ENCODE data around the gene PFN3. TPM values are rescaled to one million over a fixed set of nuclear protein-coding genes. Genes with fewer than 3 reads are reported as not detected.

Gene PFN3
- total and polyA plus RNA-seq, 2 of the 13 experiments (the other 11 are each of a cell fraction or from before 2014, with no cell fraction given) = not detected

GRCh38 chr5:177367323-177367848 is 33.1 kb downstream of the PFN3 start (continued):
- TF ChIP-seq, protein P1, sequence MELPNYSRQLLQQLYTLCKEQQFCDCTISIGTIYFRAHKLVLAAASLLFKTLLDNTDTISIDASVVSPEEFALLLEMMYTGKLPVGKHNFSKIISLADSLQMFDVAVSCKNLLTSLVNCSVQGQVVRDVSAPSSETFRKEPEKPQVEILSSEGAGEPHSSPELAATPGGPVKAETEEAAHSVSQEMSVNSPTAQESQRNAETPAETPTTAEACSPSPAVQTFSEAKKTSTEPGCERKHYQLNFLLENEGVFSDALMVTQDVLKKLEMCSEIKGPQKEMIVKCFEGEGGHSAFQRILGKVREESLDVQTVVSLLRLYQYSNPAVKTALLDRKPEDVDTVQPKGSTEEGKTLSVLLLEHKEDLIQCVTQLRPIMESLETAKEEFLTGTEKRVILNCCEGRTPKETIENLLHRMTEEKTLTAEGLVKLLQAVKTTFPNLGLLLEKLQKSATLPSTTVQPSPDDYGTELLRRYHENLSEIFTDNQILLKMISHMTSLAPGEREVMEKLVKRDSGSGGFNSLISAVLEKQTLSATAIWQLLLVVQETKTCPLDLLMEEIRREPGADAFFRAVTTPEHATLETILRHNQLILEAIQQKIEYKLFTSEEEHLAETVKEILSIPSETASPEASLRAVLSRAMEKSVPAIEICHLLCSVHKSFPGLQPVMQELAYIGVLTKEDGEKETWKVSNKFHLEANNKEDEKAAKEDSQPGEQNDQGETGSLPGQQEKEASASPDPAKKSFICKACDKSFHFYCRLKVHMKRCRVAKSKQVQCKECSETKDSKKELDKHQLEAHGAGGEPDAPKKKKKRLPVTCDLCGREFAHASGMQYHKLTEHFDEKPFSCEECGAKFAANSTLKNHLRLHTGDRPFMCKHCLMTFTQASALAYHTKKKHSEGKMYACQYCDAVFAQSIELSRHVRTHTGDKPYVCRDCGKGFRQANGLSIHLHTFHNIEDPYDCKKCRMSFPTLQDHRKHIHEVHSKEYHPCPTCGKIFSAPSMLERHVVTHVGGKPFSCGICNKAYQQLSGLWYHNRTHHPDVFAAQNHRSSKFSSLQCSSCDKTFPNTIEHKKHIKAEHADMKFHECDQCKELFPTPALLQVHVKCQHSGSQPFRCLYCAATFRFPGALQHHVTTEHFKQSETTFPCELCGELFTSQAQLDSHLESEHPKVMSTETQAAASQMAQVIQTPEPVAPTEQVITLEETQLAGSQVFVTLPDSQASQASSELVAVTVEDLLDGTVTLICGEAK (IDR thresholded peaks at IDR 0.05) = no peak
- TF ChIP-seq, protein P1 (CRISPR knock-in tag; IDR thresholded peaks at IDR 0.05) = no peak
- no peak for TF ChIP-seq MEIS1 (CRISPR knock-in tag; IDR thresholded peaks at IDR 0.05; ENCODE audit: borderline replicate concordance)
- TF ChIP-seq, protein P2, sequence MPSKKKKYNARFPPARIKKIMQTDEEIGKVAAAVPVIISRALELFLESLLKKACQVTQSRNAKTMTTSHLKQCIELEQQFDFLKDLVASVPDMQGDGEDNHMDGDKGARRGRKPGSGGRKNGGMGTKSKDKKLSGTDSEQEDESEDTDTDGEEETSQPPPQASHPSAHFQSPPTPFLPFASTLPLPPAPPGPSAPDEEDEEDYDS (CRISPR knock-in tag; IDR thresholded peaks at IDR 0.05) = no peak
- no peak for TF ChIP-seq ARID4A (CRISPR knock-in tag; IDR thresholded peaks at IDR 0.05; ENCODE audit: borderline replicate concordance)
- TF ChIP-seq RAD21 (CRISPR knock-in tag; IDR thresholded peaks at IDR 0.05) = no peak
- 0 out of 2 replicates have a peak, but pooled peaks have one; percentile 13 for TF ChIP-seq ZBTB7A (CRISPR knock-in tag; IDR thresholded peaks at IDR 0.05)
- no peak for TF ChIP-seq PAXIP1 (CRISPR knock-in tag; conservative IDR thresholded peaks at IDR 0.05)
- TF ChIP-seq KDM5A (IDR thresholded peaks at IDR 0.05; ENCODE audit: borderline replicate concordance, low read length) = no peak
- 0 out of 2 replicates have a peak, but pooled peaks have one; percentile 10 for TF ChIP-seq ZMYM2 (CRISPR knock-in tag; IDR thresholded peaks at IDR 0.05)

Measured in HepG2 (cell line).